ENCODE measurements around the gene ARSG. TPM values are rescaled to one million over a fixed set of nuclear protein-coding genes. Genes with fewer than 3 reads are reported as not detected.
A peak's percentile ranks its signal among the peaks of the same experiment; 100 is the strongest.

ARSG gene
- total and polyA plus RNA-seq, 2 donors (not counting 1 experiment from before 2014, with no cell fraction given), result 5.5 to 18.4 TPM

- no peaks in the 10 kb centered on the region for H4K20me1 ChIP-seq (ENCODE audit: control insufficient read depth, insufficient read depth, low read length, poor library complexity, severe bottlenecking)
- no peaks in the 10 kb centered on the region for H3K36me3 ChIP-seq (replicated peaks in 1 of 2; ENCODE audit: control extremely low read depth in 1 of 2, control insufficient read depth in 1 of 2, extremely low read depth in 1 of 2, insufficient read depth in 2 of 2, low read length in 1 of 2)
- peak overlapping the region; percentile 87 for H2AFZ ChIP-seq (ENCODE audit: insufficient read depth, low read depth, low read length, poor library complexity, severe bottlenecking)
- peak; percentile 97 for DNase-seq
- H3K4me3 ChIP-seq (ENCODE audit: control extremely low read depth in 1 of 5, extremely low read depth in 1 of 5, insufficient read depth in 1 of 5, low read depth in 2 of 5, low read length in 4 of 5), result peak overlapping the region; percentile 47 to 74 (median 61)
- peaks cover 31 to 43% of the 10 kb centered on the region in 2 donors for H3K4me1 ChIP-seq (ENCODE audit: control insufficient read depth in 2 of 2, insufficient read depth in 2 of 2, low read length in 2 of 2)
- Mint-ChIP-seq H3K27ac (peak overlapping the region; percentile 94), H3K4me3 (peak overlapping the region; percentile 95), H3K27me3 (no peaks in the 10 kb centered on the region), H3K9me3 (ENCODE audit: insufficient read depth) (no peaks in the 10 kb centered on the region), H3K4me1 (peaks cover 46% of the 10 kb centered on the region)
- H3K79me2 ChIP-seq (ENCODE audit: control insufficient read depth, insufficient read depth, low read length), result no peaks in the 10 kb centered on the region
- peak overlapping the region; percentile 84 for H3K4me2 ChIP-seq (replicated peaks; ENCODE audit: low read depth, low read length, poor library complexity, severe bottlenecking)
- peak overlapping the region; percentile 86 to 89 for H3K27ac ChIP-seq (ENCODE audit: low read length in 2 of 2)
- ATAC-seq (ENCODE audit: low read depth), result peak; percentile 78
- no peaks in the 10 kb centered on the region for H3K27me3 ChIP-seq (replicated peaks in 1 of 4; ENCODE audit: control extremely low read depth in 1 of 4, control insufficient read depth in 3 of 4, insufficient read depth in 4 of 4, low read length in 3 of 4)
- under 1% methylated on average over 74 of the region's 76 CpGs for WGBS (ENCODE audit: insufficient coverage)
- TF ChIP-seq CTCF (IDR thresholded peaks at IDR 0.05), result no peak
- no peak for TF ChIP-seq EZH2 (IDR thresholded peaks at IDR 0.05; ENCODE audit: borderline replicate concordance, insufficient read depth, low read depth, low read length, poor library complexity, severe bottlenecking)
- H3K9me3 ChIP-seq (ENCODE audit: control extremely low read depth in 1 of 3, control insufficient read depth in 2 of 3, insufficient read depth in 1 of 3, low read length in 2 of 3), result no peaks in the 10 kb centered on the region
- intact Hi-C loops (cut with micrococcal nuclease), result loop anchor here (1.0 to 10.0 kb wide), 10 partner anchors 29 to 1035 kb away; partner anchors contain the start of genes ABCA5, AMZ2, KPNA2 and PRKAR1A
- CTCF ChIA-PET, result interaction anchor here (0.7 to 7.1 kb wide), 9 partner anchors 12 to 219 kb away, joined by 3 to 40 read pairs (median 3); no protein-coding TSS in a partner anchor
- peak overlapping the region; percentile 84 for H3K9ac ChIP-seq (ENCODE audit: low read length)
- POLR2A ChIA-PET, result interaction anchor here (1.0 to 2.7 kb wide), 7 partner anchors 11 to 479 kb away, joined by 3 to 20 read pairs (median 5); partner anchors contain the start of gene AMZ2
These were observed 767 bp downstream of the ARSG start for GRCh38 chr17:68291836-68292688.

Measured in B cell (primary cell).